NCI-H226 (cell line): ENCODE data around the gene GLDN.
"Not testable (repeated sequence)": the region's sequence is repeated elsewhere in the genome, so short reads cannot be mapped to it uniquely, and the experiment has no call there.

ENCODE experiments used
- DNase-seq: peaks from one replicate; pipeline ENCODE4 v3.0.0-alpha.2; 2015

The GLDN gene

GRCh38 chr15:51390241-51390965 is 48.9 kb downstream of the GLDN start:
- DNase-seq = no peak

GRCh38 chr15:51390966-51391422 is 49.5 kb downstream of the GLDN start:
- DNase-seq = no peak

GRCh38 chr15:51396921-51397320 is 55.5 kb downstream of the GLDN start:
- DNase-seq = no peak

GRCh38 chr15:51398626-51399025 is 57.2 kb downstream of the GLDN start:
- no peak for DNase-seq

GRCh38 chr15:51401051-51401780 is 59.8 kb downstream of the GLDN start:
- peak; percentile 70 for DNase-seq

- DNase-seq = no peak
Measured at GRCh38 chr15:51401872-51402517, 60.5 kb downstream of the GLDN start.

GRCh38 chr15:51403072-51403878 is 61.8 kb downstream of the GLDN start:
- peak; percentile 27 for DNase-seq

GRCh38 chr15:51403946-51404695 is 62.7 kb downstream of the GLDN start:
- no peak for DNase-seq

GRCh38 chr15:51405693-51406523 is 64.5 kb downstream of the GLDN start:
- no peak for DNase-seq

GRCh38 chr15:51414256-51414860 is 72.9 kb downstream of the GLDN start:
- DNase-seq = no peak

GRCh38 chr15:51416129-51416528 is 74.7 kb downstream of the GLDN start:
- no peak for DNase-seq

GRCh38 chr15:51423040-51423439 is 81.6 kb downstream of the GLDN start:
- DNase-seq = not testable (repeated sequence)

GRCh38 chr15:51424780-51425179 is 83.3 kb downstream of the GLDN start:
- DNase-seq = no peak

GRCh38 chr15:51425517-51426040 is 84.1 kb downstream of the GLDN start:
- no peak for DNase-seq

- DNase-seq = no peak
Measured at GRCh38 chr15:51438526-51438925, 97.1 kb downstream of the GLDN start.

GRCh38 chr15:51443282-51443914 is 101.9 kb downstream of the GLDN start:
- no peak for DNase-seq

- no peak for DNase-seq
Measured at GRCh38 chr15:51444112-51444511, 102.7 kb downstream of the GLDN start.

GRCh38 chr15:51444807-51445206 is 103.4 kb downstream of the GLDN start:
- peak; percentile 24 for DNase-seq

GRCh38 chr15:51446029-51446744 is 104.7 kb downstream of the GLDN start:
- peak; percentile 26 for DNase-seq
